Activated naive CD4-positive, alpha-beta T cell treated with anti-CD3 and anti-CD28 coated beads, Interleukin-2, amount 10 ng/mL, durations not matched to agents 7 days and 5 days (primary cell): ENCODE data around the gene OR8U1.
"Not testable (repeated sequence)": the region's sequence is repeated elsewhere in the genome, so short reads cannot be mapped to it uniquely, and the experiment has no call there.

Experiments used
- CTCF ChIA-PET: fragments of 350-600 bp; sonication (Branson Sonifier 250); formaldehyde crosslinking; loops from one replicate; lab custom pipeline; 2021; ENCODE audit warnings: antibody characterized with exemption; lab: Charles Lee
- DNase-seq: peaks from one replicate; pipeline ENCODE4 v3.0.0-alpha.2; 2020
- H3K27ac Mint-ChIP-seq: one replicate; pipeline ENCODE4 v1.8.0; 2021; ENCODE audit warnings: mild to moderate bottlenecking, moderate library complexity, mixed read lengths
- H3K27me3 Mint-ChIP-seq: one replicate; pipeline ENCODE4 v1.8.0; 2021; ENCODE audit warnings: mild to moderate bottlenecking, mixed read lengths
- H3K36me3 Mint-ChIP-seq: one replicate; pipeline ENCODE4 v1.8.0; 2021; ENCODE audit warnings: mixed read lengths
- H3K4me1 Mint-ChIP-seq: one replicate; pipeline ENCODE4 v1.8.0; 2021; ENCODE audit warnings: mixed read lengths
- H3K4me3 Mint-ChIP-seq: one replicate; pipeline ENCODE4 v1.8.0; 2021; ENCODE audit warnings: mild to moderate bottlenecking, moderate library complexity, mixed read lengths
- H3K9me3 Mint-ChIP-seq: one replicate; pipeline ENCODE4 v1.8.0; 2021; ENCODE audit warnings: mixed read lengths

The OR8U1 gene

DNA sequence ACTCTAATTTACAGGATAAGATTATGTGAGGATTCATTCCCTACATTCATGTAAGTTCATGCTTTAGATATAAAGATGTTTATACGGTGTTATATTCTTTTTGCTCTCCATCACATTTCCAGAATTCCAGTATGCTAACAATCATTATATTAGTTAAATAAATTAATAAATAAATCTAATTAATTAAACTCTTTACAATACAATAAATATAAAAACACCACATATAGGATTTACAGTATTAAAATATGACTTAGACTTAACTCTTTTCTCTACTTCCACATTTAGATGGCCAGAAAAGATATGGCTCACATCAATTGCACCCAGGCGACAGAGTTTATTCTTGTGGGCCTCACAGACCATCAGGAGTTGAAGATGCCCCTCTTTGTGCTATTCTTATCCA is at the start of gene OR8U1:
OR8U1 (plus strand) TSS at position 301 of the 400 bp plus-strand sequence; CDS start at position 301, 0 bp downstream.
- CTCF ChIA-PET = no interaction called here
- H3K27ac Mint-ChIP-seq = no peak within 1 kb of the TSS
- DNase-seq = no peak

DNA sequence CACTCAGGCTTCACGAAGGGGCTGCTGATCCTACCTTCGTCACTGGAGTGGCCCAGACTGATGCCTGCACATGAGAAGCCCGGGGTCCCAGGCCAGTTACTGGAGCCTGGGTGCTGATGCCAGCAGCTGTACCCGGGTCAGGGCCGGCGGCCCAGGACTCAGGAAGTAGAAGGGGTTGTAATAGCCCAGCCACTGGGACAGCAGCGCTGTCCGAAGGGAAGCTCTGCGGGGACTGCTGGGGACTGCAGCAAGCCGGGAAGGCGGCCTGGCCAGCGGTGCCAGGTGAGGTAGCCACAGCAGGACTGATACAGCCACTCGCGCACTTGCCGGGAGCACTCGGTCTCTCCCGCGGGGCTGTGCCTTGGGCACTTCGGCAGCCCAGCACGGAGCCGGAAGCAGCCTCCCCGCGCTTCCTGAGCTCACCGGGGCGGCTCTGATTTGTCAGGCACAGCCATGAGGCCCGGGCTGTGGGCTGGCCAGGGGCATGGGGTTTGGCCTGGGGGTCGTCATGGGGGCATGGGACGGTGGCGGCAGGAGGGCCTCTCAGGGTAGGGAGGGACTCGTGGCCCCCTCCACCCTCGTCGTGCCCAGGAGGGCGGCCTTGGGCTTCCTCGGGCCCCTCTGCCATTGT is 43.4 kb upstream of the OR8U1 start:
- no peak overlapping the region for H3K27ac Mint-ChIP-seq
- CTCF ChIA-PET = no interaction called here
- H3K4me1 Mint-ChIP-seq = no peaks in the 10 kb centered on the region
- H3K27me3 Mint-ChIP-seq = no peaks in the 10 kb centered on the region
- DNase-seq = no peak
- no peaks in the 10 kb centered on the region for H3K36me3 Mint-ChIP-seq
- peaks cover 4% of the 10 kb centered on the region for H3K9me3 Mint-ChIP-seq
- no peak overlapping the region for H3K4me3 Mint-ChIP-seq

More for the DNA sequence above, at the start of gene OR8U1:
- Mint-ChIP-seq H3K4me3 (no peak within 1 kb of the TSS), H3K4me1 (no peaks in the 10 kb centered on the region), H3K9me3 (peaks cover 22% of the 10 kb centered on the region), H3K27me3 (no peaks in the 10 kb centered on the region), H3K36me3 (no peaks in the 10 kb centered on the region)

DNA sequence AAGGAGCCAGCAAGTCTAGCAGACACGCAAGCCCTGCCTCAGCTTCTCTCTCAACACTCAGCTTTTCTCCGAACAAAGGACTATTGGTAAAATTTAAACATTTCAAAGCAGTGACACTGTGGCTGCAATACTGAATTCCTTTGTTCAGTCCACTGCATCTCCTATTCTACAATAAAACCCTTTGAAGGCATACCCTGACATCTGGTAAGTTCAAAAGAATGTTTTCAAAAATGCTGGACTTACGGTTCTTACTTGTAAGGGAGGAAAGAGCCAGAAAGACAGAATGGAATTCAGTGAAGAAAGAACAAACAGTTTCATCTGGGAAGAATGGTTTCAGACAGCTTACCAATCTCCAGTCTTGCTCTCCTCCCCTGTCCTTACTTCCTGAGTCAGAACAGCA is 42.3 kb upstream of the OR8U1 start:
- no peaks in the 10 kb centered on the region for H3K36me3 Mint-ChIP-seq
- H3K4me1 Mint-ChIP-seq = no peaks in the 10 kb centered on the region
- H3K27me3 Mint-ChIP-seq = no peaks in the 10 kb centered on the region
- no peak overlapping the region for H3K27ac Mint-ChIP-seq
- DNase-seq = no peak
- CTCF ChIA-PET = no interaction called here
- no peak overlapping the region for H3K4me3 Mint-ChIP-seq
- H3K9me3 Mint-ChIP-seq = peaks cover 4% of the 10 kb centered on the region

DNA sequence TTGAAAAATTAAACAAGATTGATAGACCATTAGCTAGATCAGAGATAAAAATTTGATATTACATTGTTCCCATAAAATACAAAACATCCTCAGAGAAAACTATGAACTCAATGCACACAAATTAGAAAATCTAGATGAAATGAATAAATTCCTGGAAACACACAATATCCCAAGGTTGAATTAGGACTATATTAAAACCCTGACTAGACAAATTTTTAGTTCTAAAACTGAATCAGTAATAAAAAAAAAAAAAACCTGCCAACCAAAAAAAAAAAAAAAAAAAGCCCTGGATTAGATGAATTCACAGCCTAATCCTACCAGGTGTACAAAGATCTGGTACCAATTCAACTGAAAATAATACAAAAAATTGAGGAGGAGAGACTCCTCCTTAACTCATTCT is 35.1 kb upstream of the OR8U1 start:
- no peak for DNase-seq
- no peaks in the 10 kb centered on the region for H3K4me1 Mint-ChIP-seq
- H3K4me3 Mint-ChIP-seq = no peak overlapping the region
- no peaks in the 10 kb centered on the region for H3K36me3 Mint-ChIP-seq
- no peak overlapping the region for H3K27ac Mint-ChIP-seq
- peaks cover 19% of the 10 kb centered on the region for H3K9me3 Mint-ChIP-seq
- no peaks in the 10 kb centered on the region for H3K27me3 Mint-ChIP-seq
- CTCF ChIA-PET = no interaction called here

DNA sequence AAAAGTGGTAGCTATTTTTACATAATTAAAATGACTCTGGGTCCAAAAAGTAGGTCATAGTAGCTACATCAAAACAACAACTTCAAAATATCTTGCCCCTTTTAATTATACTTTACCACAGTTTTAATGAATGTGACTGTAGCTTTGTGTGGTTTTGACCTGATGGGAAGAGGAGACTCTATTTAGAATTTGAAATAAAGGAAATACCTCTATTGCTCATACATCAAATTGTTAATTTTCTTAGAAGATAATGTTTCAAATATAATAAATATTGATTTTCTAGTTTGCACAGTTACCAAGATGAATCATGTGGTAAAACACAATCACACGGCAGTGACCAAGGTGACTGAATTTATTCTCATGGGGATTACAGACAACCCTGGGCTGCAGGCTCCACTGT is 29.7 kb upstream of the OR8U1 start, which contains the start of gene OR8K1:
OR8K1 (plus strand) TSS at position 301 of the 400 bp plus-strand sequence; CDS start at position 301, 0 bp downstream.
- Mint-ChIP-seq H3K27me3 (no peaks in the 10 kb centered on the region), H3K27ac (no peak within 1 kb of the TSS), H3K4me1 (no peaks in the 10 kb centered on the region), H3K4me3 (no peak within 1 kb of the TSS), H3K9me3 (peaks cover 9% of the 10 kb centered on the region), H3K36me3 (no peaks in the 10 kb centered on the region)
- CTCF ChIA-PET = no interaction called here
- no peak for DNase-seq

DNA sequence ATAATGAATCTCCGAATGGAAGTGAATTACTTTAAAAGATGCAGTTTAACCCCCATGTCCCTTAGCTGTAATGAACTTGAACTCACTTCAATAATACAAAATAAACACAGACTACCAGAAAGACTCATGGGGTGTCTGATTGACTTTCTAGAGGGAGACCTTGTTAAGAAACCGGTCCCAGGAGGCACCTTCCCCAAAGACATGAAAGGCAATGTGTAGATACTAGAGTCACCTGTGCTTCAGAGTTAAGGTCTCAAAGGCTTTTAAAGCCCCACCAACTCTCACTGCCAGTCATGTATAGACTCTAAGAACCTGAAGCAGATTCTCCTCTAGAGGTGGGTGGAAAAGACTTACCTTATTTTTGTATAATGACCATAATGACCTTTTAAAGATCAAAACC is 21.4 kb upstream of the OR8U1 start, which contains the start of gene OR8J1:
OR8J1 (plus strand) TSS at position 301 of the 400 bp plus-strand sequence. CDS start 5,956 bp downstream, outside the sequence.
- H3K4me1 Mint-ChIP-seq = no peaks in the 10 kb centered on the region
- DNase-seq = no peak
- H3K27ac Mint-ChIP-seq = no peak within 1 kb of the TSS
- H3K36me3 Mint-ChIP-seq = no peaks in the 10 kb centered on the region
- peaks cover 3% of the 10 kb centered on the region for H3K9me3 Mint-ChIP-seq
- H3K4me3 Mint-ChIP-seq = no peak within 1 kb of the TSS
- H3K27me3 Mint-ChIP-seq = no peaks in the 10 kb centered on the region
- CTCF ChIA-PET = no interaction called here

DNA sequence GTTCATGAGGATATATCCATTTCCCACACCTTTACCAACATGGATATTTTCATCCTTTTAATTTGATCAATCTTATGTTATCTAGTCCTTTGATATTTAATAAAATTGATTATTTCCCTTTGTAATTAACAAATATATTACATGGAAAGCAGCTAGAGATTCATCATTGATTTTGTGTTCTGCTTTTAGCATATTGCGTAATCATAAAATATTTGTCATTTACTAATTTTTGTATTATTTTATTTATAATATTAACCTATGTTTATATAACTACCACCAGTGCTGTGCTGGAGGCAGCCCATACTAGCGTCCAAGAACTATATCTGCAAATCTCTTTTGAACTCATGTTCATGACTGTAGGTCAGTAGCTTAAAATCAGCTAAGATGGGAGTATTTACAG is 4.7 kb downstream of the OR8U1 start:
- CTCF ChIA-PET = no interaction called here
- no peak overlapping the region for H3K4me3 Mint-ChIP-seq
- no peaks in the 10 kb centered on the region for H3K27me3 Mint-ChIP-seq
- H3K27ac Mint-ChIP-seq = no peak overlapping the region
- no peaks in the 10 kb centered on the region for H3K36me3 Mint-ChIP-seq
- H3K4me1 Mint-ChIP-seq = no peaks in the 10 kb centered on the region
- no peak for DNase-seq
- H3K9me3 Mint-ChIP-seq = peaks cover 12% of the 10 kb centered on the region

DNA sequence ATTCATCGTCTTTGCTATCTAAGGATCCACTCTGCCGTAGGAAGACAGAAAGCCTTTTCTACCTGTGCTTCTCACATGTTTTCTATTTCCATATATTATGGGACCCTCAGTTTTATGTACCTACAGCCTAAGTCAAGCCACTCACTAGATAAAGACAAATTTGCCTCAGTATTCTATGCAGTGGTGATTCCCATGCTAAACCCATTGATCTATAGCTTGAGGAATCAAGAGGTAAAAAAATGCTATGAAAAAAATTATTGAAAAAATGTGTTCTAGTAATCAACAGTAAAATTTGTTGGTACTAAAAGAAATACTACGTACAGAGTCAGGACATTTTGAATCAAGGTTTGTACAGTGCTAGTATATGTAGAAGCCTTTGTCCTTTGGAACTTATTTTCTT is 19.0 kb downstream of the OR8U1 start:
- Mint-ChIP-seq H3K4me1 (no peaks in the 10 kb centered on the region), H3K9me3 (peaks cover 9% of the 10 kb centered on the region), H3K27ac (no peak overlapping the region), H3K4me3 (no peak overlapping the region), H3K27me3 (no peaks in the 10 kb centered on the region), H3K36me3 (no peaks in the 10 kb centered on the region)
- no peak for DNase-seq
- CTCF ChIA-PET = no interaction called here

DNA sequence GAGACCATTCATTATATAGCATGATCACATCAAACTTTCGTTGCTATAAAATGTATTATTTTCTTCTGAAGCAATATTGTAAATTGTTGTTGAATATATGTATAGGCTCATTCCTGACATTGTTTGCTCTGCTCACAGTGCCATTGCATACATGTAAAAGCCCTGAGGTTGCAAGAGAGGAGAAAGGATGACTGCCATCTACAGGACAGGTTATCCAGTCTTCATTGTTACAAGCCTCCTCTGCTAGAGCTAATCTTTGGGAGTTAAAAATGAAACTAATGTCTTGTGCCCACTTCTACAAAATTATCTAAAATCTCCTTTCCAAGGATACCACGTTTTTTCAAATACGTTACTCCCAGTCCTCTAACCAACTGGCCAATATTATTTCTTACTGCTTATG is 20.6 kb downstream of the OR8U1 start:
- H3K4me1 Mint-ChIP-seq = no peaks in the 10 kb centered on the region
- CTCF ChIA-PET = no interaction called here
- H3K27me3 Mint-ChIP-seq = no peaks in the 10 kb centered on the region
- H3K27ac Mint-ChIP-seq = no peak overlapping the region
- H3K36me3 Mint-ChIP-seq = no peaks in the 10 kb centered on the region
- DNase-seq = no peak
- peaks cover 10% of the 10 kb centered on the region for H3K9me3 Mint-ChIP-seq
- no peak overlapping the region for H3K4me3 Mint-ChIP-seq

DNA sequence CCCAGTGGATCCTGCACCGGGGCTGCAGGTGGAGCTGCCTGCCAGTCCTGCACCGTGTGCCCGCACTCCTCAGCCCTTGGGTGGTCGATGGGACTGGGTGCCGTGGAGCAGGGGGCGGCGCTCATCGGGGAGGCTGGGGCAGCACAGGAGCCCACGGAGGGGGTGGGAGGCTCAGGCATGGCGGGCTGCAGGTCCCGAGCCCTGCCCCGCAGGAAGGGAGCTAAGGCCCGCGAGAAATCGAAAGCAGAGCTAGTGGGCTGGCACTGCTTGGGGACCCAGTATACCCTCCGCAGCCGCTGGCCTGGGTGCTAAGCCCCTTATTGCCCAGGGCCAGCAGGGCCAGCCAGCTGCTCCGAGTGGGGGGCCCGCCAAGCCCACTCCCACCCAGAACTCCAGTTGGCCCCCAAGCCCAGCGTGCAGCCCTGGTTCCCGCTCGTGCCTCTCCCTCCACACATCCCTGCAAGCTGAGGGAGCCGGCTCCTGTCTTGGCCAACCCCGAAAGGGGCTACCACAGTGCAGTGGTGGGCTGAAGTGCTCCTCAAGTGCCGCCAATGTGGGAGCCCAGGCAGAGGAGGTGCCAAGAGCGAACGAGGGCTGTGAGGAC is 26.5 kb downstream of the OR8U1 start:
- H3K36me3 Mint-ChIP-seq, H3K27ac Mint-ChIP-seq, H3K4me1 Mint-ChIP-seq, DNase-seq, H3K27me3 Mint-ChIP-seq, H3K4me3 Mint-ChIP-seq, CTCF ChIA-PET: not testable (repeated sequence)
- peaks cover 29% of the 10 kb centered on the region for H3K9me3 Mint-ChIP-seq

DNA sequence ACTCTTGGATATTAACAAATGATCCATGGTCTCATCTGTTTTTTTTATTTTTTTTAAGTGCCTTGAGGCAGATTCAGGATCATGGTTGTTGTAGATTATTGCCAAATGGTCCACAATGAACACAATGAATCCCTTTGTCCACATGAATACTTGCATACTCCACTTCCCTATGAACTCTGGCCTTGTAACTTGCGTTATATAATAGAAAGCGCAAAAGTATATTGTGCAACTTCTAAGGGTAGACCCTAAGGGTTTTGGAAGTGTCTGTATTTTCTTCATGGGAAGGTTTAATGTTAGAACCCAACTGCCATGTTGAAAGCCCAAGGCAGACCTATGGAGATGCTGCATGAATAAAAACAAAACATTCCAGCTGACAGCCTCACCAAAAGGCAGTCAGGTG is 29.0 kb downstream of the OR8U1 start:
- DNase-seq = no peak
- CTCF ChIA-PET = no interaction called here
- Mint-ChIP-seq H3K27me3 (no peaks in the 10 kb centered on the region), H3K4me1 (no peaks in the 10 kb centered on the region), H3K36me3 (no peaks in the 10 kb centered on the region), H3K27ac (no peak overlapping the region), H3K4me3 (no peak overlapping the region), H3K9me3 (peaks cover 44% of the 10 kb centered on the region)

DNA sequence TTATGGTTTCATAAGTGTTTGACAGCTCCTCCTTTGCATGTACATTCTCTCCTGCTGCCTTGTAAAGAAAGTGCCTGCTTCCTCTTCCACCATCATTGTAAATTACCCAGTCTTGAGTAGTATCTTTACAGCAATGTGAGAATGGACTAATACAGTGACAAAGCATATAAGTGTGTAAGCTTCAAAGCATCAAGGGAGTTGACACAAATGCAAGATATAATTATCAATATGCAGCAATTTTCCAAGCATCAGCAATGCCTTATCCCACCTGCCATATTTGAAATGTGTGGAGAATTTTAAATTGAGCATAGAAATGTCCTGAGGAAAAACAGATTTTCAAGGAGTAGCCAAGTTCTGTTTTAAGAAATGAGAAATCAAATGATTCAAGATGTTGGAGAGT is 35.4 kb downstream of the OR8U1 start:
- H3K36me3 Mint-ChIP-seq = no peaks in the 10 kb centered on the region
- CTCF ChIA-PET = no interaction called here
- no peak overlapping the region for H3K27ac Mint-ChIP-seq
- H3K9me3 Mint-ChIP-seq = peaks cover 31% of the 10 kb centered on the region
- no peak for DNase-seq
- no peaks in the 10 kb centered on the region for H3K4me1 Mint-ChIP-seq
- H3K27me3 Mint-ChIP-seq = no peaks in the 10 kb centered on the region
- H3K4me3 Mint-ChIP-seq = no peak overlapping the region

DNA sequence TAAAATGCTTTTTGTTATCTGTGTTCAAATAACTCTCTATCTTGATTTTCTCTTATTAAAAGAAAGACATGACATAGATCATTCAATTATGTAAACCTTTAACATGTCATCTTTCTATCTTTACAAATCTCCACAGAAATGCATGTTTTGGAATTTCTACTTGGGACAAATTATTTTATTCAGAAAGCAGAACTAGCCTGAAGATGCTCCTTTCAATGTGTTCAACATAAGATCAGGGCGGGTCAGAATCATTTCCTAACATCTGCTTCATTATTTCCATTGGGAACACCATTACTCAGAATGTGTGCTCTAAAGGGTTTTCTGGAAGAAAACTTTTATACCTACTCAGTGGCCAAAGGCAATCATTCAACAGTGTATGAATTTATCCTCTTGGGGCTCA is 37.0 kb downstream of the OR8U1 start, which contains the start of gene OR5AL1:
OR5AL1 (plus strand) TSS at position 301 of the 400 bp plus-strand sequence.
- Mint-ChIP-seq H3K36me3 (no peaks in the 10 kb centered on the region), H3K27me3 (no peaks in the 10 kb centered on the region), H3K4me3 (no peak within 1 kb of the TSS), H3K9me3 (peaks cover 27% of the 10 kb centered on the region), H3K4me1 (no peaks in the 10 kb centered on the region), H3K27ac (no peak within 1 kb of the TSS)
- DNase-seq = no peak
- CTCF ChIA-PET = no interaction called here
